Measurements from ENCODE around the gene USP10.
A peak's percentile ranks its signal among the peaks of the same experiment; 100 is the strongest.

The USP10 gene

DNA sequence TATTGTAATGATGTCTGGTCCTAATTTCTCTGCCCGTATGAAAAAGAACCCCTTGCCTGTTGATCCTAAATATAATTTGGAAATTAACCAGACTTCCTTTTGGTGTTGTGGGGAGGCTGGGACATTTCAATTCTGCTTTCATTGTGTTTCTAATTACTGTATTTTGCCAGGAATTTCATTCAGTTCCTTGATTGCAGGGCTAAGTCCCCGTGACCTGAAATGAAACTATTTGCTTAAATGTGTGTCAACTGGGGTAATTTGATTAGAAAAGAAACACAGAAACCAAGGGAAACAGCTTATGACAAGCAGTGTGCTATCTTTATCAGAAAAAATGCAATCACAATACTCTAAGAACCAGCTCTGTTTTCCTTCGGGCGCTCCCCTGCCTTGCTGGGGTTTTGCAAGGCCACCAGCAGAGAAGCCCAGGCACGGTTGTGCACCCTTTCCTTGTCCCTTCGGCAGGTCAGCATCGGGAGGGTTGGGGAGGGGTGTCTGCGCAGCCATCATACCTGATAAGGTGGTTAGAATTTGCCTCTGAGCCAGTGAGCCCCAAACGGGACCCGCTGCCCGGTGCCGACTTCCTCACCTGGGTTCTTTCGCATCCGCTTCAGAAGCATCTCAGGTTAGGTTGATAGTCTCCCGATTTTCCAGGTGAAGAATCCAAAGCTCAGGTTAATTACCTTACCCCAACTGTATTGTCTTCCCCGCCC, 32.0 kb upstream of the USP10 start:
- H3K36me3 ChIP-seq (ENCODE audit: control insufficient read depth in 1 of 2, insufficient read depth in 2 of 2, low read depth in 1 of 2, low read length in 2 of 2), result peaks cover 42 to 49% of the 10 kb centered on the region in 2 experiments
- 89% methylated on average over 15 of the region's 16 CpGs for WGBS
- H2BK15ac ChIP-seq (ENCODE audit: low read depth, poor library complexity, severe bottlenecking), result no peak overlapping the region
- no peak overlapping the region for H3K4ac ChIP-seq (ENCODE audit: low read depth in 1 of 2, low read length in 2 of 2)
- H2AK5ac ChIP-seq (ENCODE audit: low read length, severe bottlenecking), result no peak overlapping the region
- H3K4me1 ChIP-seq (ENCODE audit: control insufficient read depth, insufficient read depth, low read depth, low read length), result peaks cover 3% of the 10 kb centered on the region
- no peak overlapping the region for H3K27ac ChIP-seq (ENCODE audit: low read length, poor library complexity, severe bottlenecking)
- H3K23ac ChIP-seq (ENCODE audit: low read length in 2 of 2), result no peak overlapping the region
- no peak overlapping the region for H2AFZ ChIP-seq (ENCODE audit: low read depth, low read length)
- peaks cover 32% of the 10 kb centered on the region for H3K79me1 ChIP-seq (replicated peaks; ENCODE audit: low read length, poor library complexity, severe bottlenecking)
- no peak overlapping the region for H2BK12ac ChIP-seq (ENCODE audit: low read length in 2 of 2)
- no peaks in the 10 kb centered on the region for H3K9me3 ChIP-seq (ENCODE audit: control insufficient read depth, low read length)
- H3K4me3 ChIP-seq (ENCODE audit: insufficient read depth in 1 of 2, low read depth in 1 of 2, low read length in 2 of 2), result peak overlapping the region in 1 of 2 experiments; percentile 26
- H3K4me2 ChIP-seq (ENCODE audit: low read length, poor library complexity, severe bottlenecking), result no peak overlapping the region
- no peak for DNase-seq
- no peak overlapping the region for H4K8ac ChIP-seq (ENCODE audit: low read length)
- no peak overlapping the region for H3K14ac ChIP-seq (ENCODE audit: low read length in 2 of 2)
- no peak overlapping the region for H3K18ac ChIP-seq (ENCODE audit: low read depth in 1 of 2, low read length in 2 of 2)
- no peak overlapping the region for H2BK5ac ChIP-seq (ENCODE audit: low read depth, low read length, poor library complexity, severe bottlenecking)
- H3K9ac ChIP-seq (ENCODE audit: low read length), result no peak overlapping the region
- no peak overlapping the region for H2BK120ac ChIP-seq (ENCODE audit: low read depth, low read length)
- no peak overlapping the region for H4K91ac ChIP-seq (ENCODE audit: low read length)
- no peaks in the 10 kb centered on the region for H3K27me3 ChIP-seq (ENCODE audit: control insufficient read depth in 1 of 2, insufficient read depth in 1 of 2, low read length in 2 of 2)

DNA sequence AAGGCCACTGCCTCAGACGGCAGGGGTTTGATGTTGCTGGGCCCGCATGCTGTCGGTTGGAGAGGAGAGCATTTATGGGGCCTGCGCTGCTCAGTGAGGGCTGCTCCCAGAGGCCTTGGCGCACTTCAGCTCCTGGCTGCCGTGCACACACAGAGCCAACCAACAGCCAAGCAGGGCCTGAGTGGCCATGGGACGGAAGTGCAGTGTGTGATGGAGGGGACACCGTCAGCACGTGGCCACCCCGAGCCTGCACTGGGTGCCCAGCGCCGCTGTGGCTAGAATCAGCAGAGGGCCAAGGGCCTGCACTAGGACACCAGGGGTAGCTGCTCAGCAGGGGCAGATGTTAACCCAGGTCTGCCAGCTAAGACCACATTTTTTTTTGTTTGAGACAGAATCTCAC, 29.7 kb upstream of the USP10 start:
- H3K4me1 ChIP-seq (ENCODE audit: control insufficient read depth, insufficient read depth, low read depth, low read length), result peaks cover 5% of the 10 kb centered on the region
- no peak overlapping the region for H3K9ac ChIP-seq (ENCODE audit: low read length)
- peak overlapping the region; percentile 31 for H4K91ac ChIP-seq (ENCODE audit: low read length)
- no peak overlapping the region for H2BK12ac ChIP-seq (ENCODE audit: low read length in 2 of 2)
- no peak overlapping the region for H2BK120ac ChIP-seq (ENCODE audit: low read depth, low read length)
- H3K14ac ChIP-seq (ENCODE audit: low read length in 2 of 2), result no peak overlapping the region
- no peak overlapping the region for H3K18ac ChIP-seq (ENCODE audit: low read depth in 1 of 2, low read length in 2 of 2)
- no peaks in the 10 kb centered on the region for H3K27me3 ChIP-seq (ENCODE audit: control insufficient read depth in 1 of 2, insufficient read depth in 1 of 2, low read length in 2 of 2)
- H3K23ac ChIP-seq (ENCODE audit: low read length in 2 of 2), result no peak overlapping the region
- H3K36me3 ChIP-seq (ENCODE audit: control insufficient read depth in 1 of 2, insufficient read depth in 2 of 2, low read depth in 1 of 2, low read length in 2 of 2), result peaks cover 20 to 29% of the 10 kb centered on the region in 2 experiments
- H2BK15ac ChIP-seq (ENCODE audit: low read depth, poor library complexity, severe bottlenecking), result no peak overlapping the region
- H3K4ac ChIP-seq (ENCODE audit: low read depth in 1 of 2, low read length in 2 of 2), result no peak overlapping the region
- no peak overlapping the region for H2AFZ ChIP-seq (ENCODE audit: low read depth, low read length)
- WGBS, result 94% methylated on average over 12 of the region's 12 CpGs
- H2BK5ac ChIP-seq (ENCODE audit: low read depth, low read length, poor library complexity, severe bottlenecking), result no peak overlapping the region
- no peak overlapping the region for H4K8ac ChIP-seq (ENCODE audit: low read length)
- no peaks in the 10 kb centered on the region for H3K9me3 ChIP-seq (ENCODE audit: control insufficient read depth, low read length)
- peaks cover 20% of the 10 kb centered on the region for H3K79me1 ChIP-seq (replicated peaks; ENCODE audit: low read length, poor library complexity, severe bottlenecking)
- H3K4me2 ChIP-seq (ENCODE audit: low read length, poor library complexity, severe bottlenecking), result no peak overlapping the region
- no peak overlapping the region for H3K4me3 ChIP-seq (ENCODE audit: insufficient read depth in 1 of 2, low read depth in 1 of 2, low read length in 2 of 2)
- no peak for DNase-seq
- no peak overlapping the region for H3K27ac ChIP-seq (ENCODE audit: low read length, poor library complexity, severe bottlenecking)
- H2AK5ac ChIP-seq (ENCODE audit: low read length, severe bottlenecking), result no peak overlapping the region

DNA sequence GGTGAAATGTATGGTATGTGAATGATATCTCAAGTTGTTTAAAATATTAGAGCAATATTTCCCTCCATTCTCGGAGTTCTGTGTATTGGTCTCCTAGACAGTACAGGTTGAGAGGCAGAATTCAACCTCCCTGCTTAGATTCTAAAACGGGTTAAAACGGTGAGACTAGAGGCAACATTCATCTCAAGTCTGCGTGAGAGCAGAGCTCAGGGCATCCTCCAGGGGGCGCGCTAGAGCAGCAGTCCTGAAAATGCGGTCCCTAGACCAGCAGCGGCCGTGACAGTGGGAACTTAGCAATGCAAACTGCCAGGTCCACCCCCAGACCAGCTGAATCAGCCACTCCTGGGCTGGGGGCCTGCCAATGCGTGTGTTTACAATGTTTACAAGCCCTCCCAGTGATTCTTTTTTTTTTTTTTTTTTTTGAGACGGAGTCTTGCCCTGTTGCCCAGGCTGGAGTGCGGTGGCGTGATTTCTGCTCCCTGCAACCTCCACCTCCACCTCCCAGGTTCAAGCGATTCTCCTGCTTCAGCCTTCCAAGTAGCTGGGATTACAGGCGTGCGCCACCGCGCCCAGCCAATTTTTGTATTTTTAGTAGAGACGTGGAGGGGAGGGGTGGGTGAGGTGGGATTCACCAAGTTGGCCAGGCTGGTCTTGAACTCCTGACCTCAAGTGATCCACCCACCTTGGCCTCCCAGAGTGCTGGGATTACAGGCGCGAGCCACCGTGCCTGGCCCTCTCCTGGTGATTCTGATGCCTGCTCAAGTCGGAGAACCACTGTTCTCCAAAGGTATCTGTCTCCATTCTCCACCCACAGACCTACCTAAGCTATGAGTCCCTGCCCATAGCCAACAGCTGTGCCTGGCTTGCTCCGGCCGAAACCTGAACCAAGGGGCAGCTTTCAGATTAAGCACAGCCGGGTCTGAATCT, 27.3 kb upstream of the USP10 start:
- no peak overlapping the region for H2AK5ac ChIP-seq (ENCODE audit: low read length, severe bottlenecking)
- H3K9ac ChIP-seq (ENCODE audit: low read length), result peak overlapping the region; percentile 17
- 47% methylated on average over 19 of the region's 26 CpGs for WGBS
- H3K4ac ChIP-seq (ENCODE audit: low read depth in 1 of 2, low read length in 2 of 2), result no peak overlapping the region
- H4K91ac ChIP-seq (ENCODE audit: low read length), result no peak overlapping the region
- H2BK15ac ChIP-seq (ENCODE audit: low read depth, poor library complexity, severe bottlenecking), result no peak overlapping the region
- H3K23ac ChIP-seq (ENCODE audit: low read length in 2 of 2), result no peak overlapping the region
- H3K27ac ChIP-seq (ENCODE audit: low read length, poor library complexity, severe bottlenecking), result no peak overlapping the region
- no peaks in the 10 kb centered on the region for H3K9me3 ChIP-seq (ENCODE audit: control insufficient read depth, low read length)
- H2BK12ac ChIP-seq (ENCODE audit: low read length in 2 of 2), result no peak overlapping the region
- H3K36me3 ChIP-seq (ENCODE audit: control insufficient read depth in 1 of 2, insufficient read depth in 2 of 2, low read depth in 1 of 2, low read length in 2 of 2), result peaks cover 4 to 15% of the 10 kb centered on the region in 2 experiments
- H3K79me1 ChIP-seq (replicated peaks; ENCODE audit: low read length, poor library complexity, severe bottlenecking), result peaks cover 9% of the 10 kb centered on the region
- no peak overlapping the region for H3K4me2 ChIP-seq (ENCODE audit: low read length, poor library complexity, severe bottlenecking)
- H4K8ac ChIP-seq (ENCODE audit: low read length), result peak overlapping the region; percentile 46
- no peak overlapping the region for H2BK5ac ChIP-seq (ENCODE audit: low read depth, low read length, poor library complexity, severe bottlenecking)
- H3K4me1 ChIP-seq (ENCODE audit: control insufficient read depth, insufficient read depth, low read depth, low read length), result peaks cover 5% of the 10 kb centered on the region
- H3K27me3 ChIP-seq (ENCODE audit: control insufficient read depth in 1 of 2, insufficient read depth in 1 of 2, low read length in 2 of 2), result peaks cover 0 to 9% of the 10 kb centered on the region in 2 experiments
- no peak overlapping the region for H2BK120ac ChIP-seq (ENCODE audit: low read depth, low read length)
- DNase-seq, result peak; percentile 68
- no peak overlapping the region for H3K14ac ChIP-seq (ENCODE audit: low read length in 2 of 2)
- H3K4me3 ChIP-seq (ENCODE audit: insufficient read depth in 1 of 2, low read depth in 1 of 2, low read length in 2 of 2), result no peak overlapping the region
- H3K18ac ChIP-seq (ENCODE audit: low read depth in 1 of 2, low read length in 2 of 2), result no peak overlapping the region
- H2AFZ ChIP-seq (ENCODE audit: low read depth, low read length), result no peak overlapping the region

DNA sequence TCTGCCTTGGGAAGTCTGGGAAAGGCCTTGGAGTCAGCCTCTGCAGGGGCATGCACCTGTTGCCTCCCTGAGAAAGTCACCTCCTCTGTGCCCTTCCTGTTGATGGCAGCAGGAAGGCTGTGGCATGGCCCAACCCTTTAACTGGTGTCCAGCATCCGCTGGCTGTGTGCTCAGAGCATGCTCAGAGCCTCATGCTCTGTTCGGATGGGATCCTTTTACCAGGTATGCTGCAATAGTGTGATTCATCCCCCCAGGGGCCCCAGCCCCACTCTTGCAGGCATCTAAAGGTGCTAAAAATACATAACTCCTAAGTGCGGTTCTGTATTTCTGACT, 26.6 kb upstream of the USP10 start:
- Histone ChIP-seq H3K9ac (ENCODE audit: low read length) (no peak overlapping the region), H3K79me1 (replicated peaks; ENCODE audit: low read length, poor library complexity, severe bottlenecking) (peaks cover 5% of the 10 kb centered on the region), H3K4me3 (ENCODE audit: insufficient read depth in 1 of 2, low read depth in 1 of 2, low read length in 2 of 2) (no peak overlapping the region), H2BK12ac (ENCODE audit: low read length in 2 of 2) (no peak overlapping the region), H3K4me2 (ENCODE audit: low read length, poor library complexity, severe bottlenecking) (no peak overlapping the region), H3K23ac (ENCODE audit: low read length in 2 of 2) (no peak overlapping the region), H4K8ac (ENCODE audit: low read length) (peak overlapping the region; percentile 46), H2BK5ac (ENCODE audit: low read depth, low read length, poor library complexity, severe bottlenecking) (no peak overlapping the region), H3K18ac (ENCODE audit: low read depth in 1 of 2, low read length in 2 of 2) (no peak overlapping the region), H3K4me1 (ENCODE audit: control insufficient read depth, insufficient read depth, low read depth, low read length) (peaks cover 5% of the 10 kb centered on the region), H2AK5ac (ENCODE audit: low read length, severe bottlenecking) (peak overlapping the region; percentile 24), H2BK15ac (ENCODE audit: low read depth, poor library complexity, severe bottlenecking) (no peak overlapping the region), H3K27me3 (ENCODE audit: control insufficient read depth in 1 of 2, insufficient read depth in 1 of 2, low read length in 2 of 2) (peaks cover 0 to 9% of the 10 kb centered on the region in 2 experiments), H3K36me3 (ENCODE audit: control insufficient read depth in 1 of 2, insufficient read depth in 2 of 2, low read depth in 1 of 2, low read length in 2 of 2) (peaks cover 0 to 10% of the 10 kb centered on the region in 2 experiments), H3K14ac (ENCODE audit: low read length in 2 of 2) (no peak overlapping the region), H2BK120ac (ENCODE audit: low read depth, low read length) (no peak overlapping the region), H3K27ac (ENCODE audit: low read length, poor library complexity, severe bottlenecking) (no peak overlapping the region), H4K91ac (ENCODE audit: low read length) (no peak overlapping the region), H2AFZ (ENCODE audit: low read depth, low read length) (no peak overlapping the region), H3K9me3 (ENCODE audit: control insufficient read depth, low read length) (no peaks in the 10 kb centered on the region), H3K4ac (ENCODE audit: low read depth in 1 of 2, low read length in 2 of 2) (no peak overlapping the region)
- no peak for DNase-seq
- 94% methylated on average over 3 of the region's 3 CpGs for WGBS

Data from mesenchymal stem cell (in vitro differentiated cells and primary cell).